GM21723 (cell line): ENCODE results near the gene MEGF8.

Experiments
- ATAC-seq: cut with Tn5 transposase; IDR thresholded peaks from one replicate; pipeline ENCODE4 v1.9.1; 2021; ENCODE audit warnings: mild to moderate bottlenecking, moderate library complexity; ENCODE audit not compliant: unreplicated experiment

The MEGF8 gene

GRCh38 chr19:42287017-42287826 is 38.2 kb upstream of the MEGF8 start:
- ATAC-seq = no peak

GRCh38 chr19:42287827-42288107 is 37.7 kb upstream of the MEGF8 start:
- ATAC-seq = no peak

DNA sequence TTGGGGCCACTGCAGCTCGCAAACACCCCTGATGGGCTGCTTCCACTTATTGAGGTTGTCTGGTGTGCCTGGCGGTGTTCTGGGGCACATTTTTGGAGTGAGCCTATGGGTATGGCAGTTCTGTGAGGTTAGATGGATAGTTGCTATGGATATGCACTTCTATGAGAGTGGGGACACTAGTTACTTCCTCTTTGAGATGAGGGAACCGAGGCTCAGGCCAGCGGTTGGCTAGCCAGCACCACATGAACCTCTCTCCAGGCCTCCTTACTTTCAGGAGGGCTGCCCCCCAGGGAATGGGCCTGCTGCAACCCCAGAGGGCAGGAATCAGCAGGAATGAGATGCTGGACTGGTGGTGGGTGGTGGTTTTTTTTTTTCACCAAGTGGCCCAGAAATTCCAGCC is 37.0 kb upstream of the MEGF8 start:
- no peak for ATAC-seq

GRCh38 chr19:42288881-42289555 is 36.4 kb upstream of the MEGF8 start:
- ATAC-seq = no peak

DNA sequence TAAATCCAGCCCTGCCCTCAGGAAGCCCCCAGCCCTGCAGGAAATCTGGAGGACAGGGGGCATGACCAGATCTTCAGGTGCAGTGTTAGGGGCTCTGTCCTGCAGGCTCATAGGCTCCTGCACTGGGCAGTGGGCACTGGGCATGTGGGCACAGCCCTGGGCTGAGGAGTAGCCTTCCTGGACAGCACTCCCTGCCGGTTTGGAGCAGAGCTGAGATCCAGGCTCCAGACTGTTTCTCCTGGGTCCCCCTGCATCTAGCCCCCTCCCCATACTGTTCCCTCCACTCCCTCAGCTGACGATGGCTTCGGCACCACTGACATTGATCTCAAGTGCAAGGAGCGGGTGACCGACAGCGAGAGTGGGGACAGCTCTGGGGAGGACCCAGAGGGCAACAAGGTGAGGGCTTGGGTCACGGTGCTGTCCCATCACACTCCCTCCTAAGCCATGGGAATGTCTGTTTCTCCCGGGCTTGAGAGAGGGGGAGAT is 35.8 kb upstream of the MEGF8 start:
- ATAC-seq = no peak

GRCh38 chr19:42290136-42290522 is 35.3 kb upstream of the MEGF8 start:
- ATAC-seq = no peak

GRCh38 chr19:42290523-42291434 is 34.7 kb upstream of the MEGF8 start:
- no peak for ATAC-seq

DNA sequence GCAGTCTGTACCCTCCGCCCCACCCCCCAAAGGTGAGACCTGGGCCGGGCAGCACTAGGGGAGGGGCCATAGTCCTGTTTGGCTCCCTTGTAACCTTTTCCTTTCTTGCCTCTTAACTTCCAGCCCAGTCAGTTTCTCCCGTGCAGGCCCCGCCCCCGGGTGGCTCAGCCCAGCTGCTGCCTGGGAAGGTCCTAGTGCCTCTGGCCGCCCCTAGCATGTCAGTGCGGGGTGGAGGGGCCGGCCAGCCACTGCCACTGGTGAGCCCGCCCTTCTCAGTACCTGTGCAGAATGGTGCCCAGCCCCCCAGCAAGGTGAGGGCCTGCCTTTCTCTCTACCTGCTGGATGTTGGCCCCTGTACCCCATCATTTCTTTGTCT is 34.0 kb upstream of the MEGF8 start:
- no peak for ATAC-seq

DNA sequence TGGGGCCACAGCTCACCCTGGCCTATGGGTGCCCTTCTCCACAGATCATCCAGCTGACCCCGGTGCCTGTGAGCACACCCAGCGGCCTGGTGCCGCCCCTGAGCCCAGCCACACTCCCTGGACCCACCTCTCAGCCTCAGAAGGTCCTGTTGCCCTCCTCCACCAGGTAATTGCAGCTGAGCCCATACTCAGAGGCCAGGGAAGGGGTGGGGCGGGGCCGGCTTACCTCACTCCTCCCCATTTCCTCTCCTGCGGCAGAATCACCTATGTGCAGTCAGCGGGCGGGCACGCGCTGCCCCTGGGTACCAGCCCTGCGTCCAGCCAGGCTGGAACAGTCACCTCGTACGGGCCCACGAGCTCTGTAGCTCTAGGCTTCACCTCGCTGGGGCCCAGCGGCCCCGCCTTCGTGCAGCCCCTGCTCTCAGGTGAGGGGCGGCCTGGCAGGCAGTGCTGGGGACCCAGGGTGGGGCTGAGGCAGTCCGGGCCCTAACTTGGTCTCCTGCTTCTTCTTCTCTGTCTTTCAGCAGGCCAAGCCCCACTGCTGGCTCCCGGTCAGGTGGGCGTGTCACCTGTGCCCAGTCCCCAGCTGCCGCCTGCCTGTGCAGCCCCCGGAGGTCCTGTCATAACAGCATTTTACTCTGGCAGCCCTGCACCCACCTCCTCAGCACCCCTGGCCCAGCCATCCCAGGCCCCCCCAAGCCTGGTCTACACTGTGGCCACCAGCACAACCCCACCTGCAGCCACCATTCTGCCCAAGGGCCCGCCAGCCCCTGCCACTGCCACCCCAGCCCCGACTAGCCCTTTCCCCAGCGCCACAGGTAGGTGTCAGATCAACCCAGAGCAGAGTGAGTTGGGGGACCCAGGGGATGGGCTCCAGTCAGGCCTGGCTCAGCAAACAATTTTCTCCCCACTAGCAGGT is 33.1 kb upstream of the MEGF8 start:
- no peak for ATAC-seq

DNA sequence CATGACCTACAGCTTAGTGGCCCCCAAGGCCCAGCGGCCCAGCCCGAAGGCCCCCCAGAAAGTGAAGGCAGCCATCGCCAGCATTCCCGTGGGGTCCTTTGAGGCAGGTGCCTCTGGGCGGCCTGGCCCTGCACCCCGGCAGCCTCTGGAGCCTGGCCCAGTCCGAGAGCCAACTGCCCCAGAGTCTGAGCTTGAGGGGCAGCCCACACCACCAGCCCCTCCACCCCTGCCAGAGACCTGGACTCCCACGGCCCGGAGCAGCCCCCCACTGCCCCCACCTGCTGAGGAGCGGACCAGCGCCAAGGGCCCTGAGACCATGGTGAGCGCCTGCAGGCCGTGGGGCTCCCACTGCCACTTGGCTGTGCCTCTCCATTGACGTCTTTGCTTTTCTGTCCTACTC is 32.5 kb upstream of the MEGF8 start:
- no peak for ATAC-seq

GRCh38 chr19:42293540-42293939 is 31.9 kb upstream of the MEGF8 start:
- no peak for ATAC-seq

- ATAC-seq = no peak
These were observed 31.5 kb upstream of the MEGF8 start for GRCh38 chr19:42293948-42294347.

DNA sequence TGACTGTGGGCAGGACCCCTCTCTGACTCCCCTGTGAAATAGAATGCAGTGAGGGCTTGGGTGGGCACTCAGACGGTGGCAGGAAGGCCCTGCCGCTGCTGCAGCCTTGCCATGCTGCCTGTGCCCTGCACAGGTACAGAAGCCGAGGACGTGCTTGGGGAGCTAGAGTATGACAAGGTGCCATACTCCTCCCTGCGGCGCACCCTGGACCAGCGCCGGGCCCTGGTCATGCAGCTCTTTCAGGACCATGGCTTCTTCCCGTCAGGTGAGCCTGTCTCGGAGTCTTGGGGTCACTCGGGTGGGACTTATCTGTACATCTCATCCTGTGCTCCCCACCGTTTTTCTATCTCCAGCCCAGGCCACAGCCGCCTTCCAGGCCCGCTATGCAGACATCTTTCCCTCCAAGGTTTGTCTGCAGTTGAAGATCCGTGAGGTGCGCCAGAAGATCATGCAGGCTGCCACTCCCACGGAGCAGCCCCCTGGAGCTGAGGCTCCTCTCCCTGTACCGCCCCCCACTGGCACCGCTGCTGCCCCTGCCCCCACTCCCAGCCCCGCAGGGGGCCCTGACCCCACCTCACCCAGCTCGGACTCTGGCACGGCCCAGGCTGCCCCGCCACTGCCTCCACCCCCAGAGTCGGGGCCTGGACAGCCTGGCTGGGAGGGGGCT is 30.8 kb upstream of the MEGF8 start:
- no peak for ATAC-seq

GRCh38 chr19:42295342-42295741 is 30.1 kb upstream of the MEGF8 start:
- ATAC-seq = no peak

GRCh38 chr19:42295831-42296525 is 29.5 kb upstream of the MEGF8 start:
- ATAC-seq = no peak

GRCh38 chr19:42297039-42297438 is 28.4 kb upstream of the MEGF8 start:
- no peak for ATAC-seq

GRCh38 chr19:42301646-42302203 is 23.7 kb upstream of the MEGF8 start, which contains the start of gene PRR19:
Gene PRR19 (plus strand): TSS chr19:42302132. CDS start chr19:42309585, 7,453 bp downstream.
- ATAC-seq = no peak

- no peak for ATAC-seq
These were observed 22.4 kb upstream of the MEGF8 start for GRCh38 chr19:42303101-42303464.

DNA sequence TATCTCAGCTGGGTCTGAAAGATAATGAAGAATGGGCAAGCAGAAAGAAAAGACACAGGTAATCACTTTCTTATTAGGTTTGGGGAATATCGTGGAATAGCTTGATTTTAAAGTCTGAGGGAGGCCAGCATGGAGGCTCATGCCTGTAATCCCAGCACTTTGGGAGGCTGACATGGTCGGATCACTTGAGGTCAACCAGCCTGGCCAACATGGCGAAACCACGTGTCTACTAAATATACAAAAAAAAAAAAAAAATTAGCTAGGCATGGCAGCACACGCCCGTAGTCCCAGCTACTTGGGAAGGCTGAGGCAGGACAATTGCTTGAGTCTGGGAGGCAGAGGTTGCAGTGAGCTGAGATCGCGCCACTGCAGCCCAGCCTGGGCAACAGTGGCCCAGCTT is 21.6 kb upstream of the MEGF8 start:
- no peak for ATAC-seq
